ENCODE measurements around the gene TSPEAR.

DNA sequence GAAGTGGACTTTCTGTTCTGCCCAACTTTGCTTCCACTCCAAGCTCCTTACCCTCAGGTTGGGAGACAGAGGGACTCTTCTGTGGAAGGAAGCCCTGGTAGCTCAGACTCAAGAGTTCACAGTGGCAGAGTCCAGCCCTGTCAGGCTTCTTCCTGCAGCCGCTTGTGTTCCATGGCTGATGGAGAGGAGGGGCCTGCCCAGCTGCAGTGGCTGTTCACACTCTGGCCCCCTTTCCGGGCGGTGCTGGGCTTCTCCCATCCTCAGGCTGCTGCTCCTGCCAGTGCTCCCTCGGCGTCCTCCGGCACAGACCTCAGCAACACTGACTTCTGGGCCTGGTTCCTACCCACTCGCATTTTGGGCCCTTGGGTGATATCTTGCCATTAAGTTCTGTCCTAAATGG lies 175.4 kb downstream of the TSPEAR start:
- TF ChIP-seq, protein P1, sequence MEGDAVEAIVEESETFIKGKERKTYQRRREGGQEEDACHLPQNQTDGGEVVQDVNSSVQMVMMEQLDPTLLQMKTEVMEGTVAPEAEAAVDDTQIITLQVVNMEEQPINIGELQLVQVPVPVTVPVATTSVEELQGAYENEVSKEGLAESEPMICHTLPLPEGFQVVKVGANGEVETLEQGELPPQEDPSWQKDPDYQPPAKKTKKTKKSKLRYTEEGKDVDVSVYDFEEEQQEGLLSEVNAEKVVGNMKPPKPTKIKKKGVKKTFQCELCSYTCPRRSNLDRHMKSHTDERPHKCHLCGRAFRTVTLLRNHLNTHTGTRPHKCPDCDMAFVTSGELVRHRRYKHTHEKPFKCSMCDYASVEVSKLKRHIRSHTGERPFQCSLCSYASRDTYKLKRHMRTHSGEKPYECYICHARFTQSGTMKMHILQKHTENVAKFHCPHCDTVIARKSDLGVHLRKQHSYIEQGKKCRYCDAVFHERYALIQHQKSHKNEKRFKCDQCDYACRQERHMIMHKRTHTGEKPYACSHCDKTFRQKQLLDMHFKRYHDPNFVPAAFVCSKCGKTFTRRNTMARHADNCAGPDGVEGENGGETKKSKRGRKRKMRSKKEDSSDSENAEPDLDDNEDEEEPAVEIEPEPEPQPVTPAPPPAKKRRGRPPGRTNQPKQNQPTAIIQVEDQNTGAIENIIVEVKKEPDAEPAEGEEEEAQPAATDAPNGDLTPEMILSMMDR (IDR thresholded peaks at IDR 0.05): no peak
- no peak for TF ChIP-seq POLR2AphosphoS5 (IDR thresholded peaks at IDR 0.05)
- no peak for TF ChIP-seq POLR2A (IDR thresholded peaks at IDR 0.05)

Measured in prostate gland (tissue), 2 donors.